ENCODE data around the gene BLNK.

Gene BLNK

DNA sequence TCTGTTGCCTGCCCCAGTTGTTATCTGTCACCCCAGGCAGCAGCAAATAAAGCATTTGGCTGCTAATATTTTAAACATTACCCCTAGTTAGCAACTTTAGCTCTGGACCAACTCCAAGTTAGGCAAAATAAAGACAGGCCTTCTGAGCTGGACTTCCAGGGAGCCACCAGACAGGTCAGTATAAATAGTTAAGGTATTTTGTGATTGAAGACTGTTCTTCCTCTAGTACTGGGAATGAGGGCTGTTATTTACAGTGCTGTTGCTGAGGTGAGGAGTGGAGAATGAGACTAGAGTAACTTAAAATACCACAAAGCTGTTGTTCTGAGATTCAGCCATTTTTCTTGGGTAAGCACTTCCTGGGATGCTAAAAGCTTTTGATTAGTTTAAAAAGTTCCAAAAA lies 101.1 kb downstream of the BLNK start:
- Histone ChIP-seq H3K27me3 (ENCODE audit: control insufficient read depth in 1 of 2, insufficient read depth in 1 of 2, low read length in 2 of 2) (no peaks in the 10 kb centered on the region), H2BK120ac (ENCODE audit: low read depth, low read length) (no peak overlapping the region), H3K9me3 (ENCODE audit: control insufficient read depth, low read length) (peaks cover 70% of the 10 kb centered on the region), H3K14ac (ENCODE audit: low read length in 2 of 2) (no peak overlapping the region), H3K27ac (ENCODE audit: low read length, poor library complexity, severe bottlenecking) (no peak overlapping the region), H3K18ac (ENCODE audit: low read depth in 1 of 2, low read length in 2 of 2) (no peak overlapping the region), H3K23ac (ENCODE audit: low read length in 2 of 2) (no peak overlapping the region), H2BK15ac (ENCODE audit: low read depth, poor library complexity, severe bottlenecking) (no peak overlapping the region), H2AFZ (ENCODE audit: low read depth, low read length) (no peak overlapping the region), H3K4me3 (ENCODE audit: insufficient read depth in 1 of 2, low read depth in 1 of 2, low read length in 2 of 2) (no peak overlapping the region), H3K9ac (ENCODE audit: low read length) (no peak overlapping the region), H2BK5ac (ENCODE audit: low read depth, low read length, poor library complexity, severe bottlenecking) (no peak overlapping the region), H3K4me2 (ENCODE audit: low read length, poor library complexity, severe bottlenecking) (no peak overlapping the region), H3K4ac (ENCODE audit: low read depth in 1 of 2, low read length in 2 of 2) (no peak overlapping the region), H2AK5ac (ENCODE audit: low read length, severe bottlenecking) (no peak overlapping the region), H2BK12ac (ENCODE audit: low read length in 2 of 2) (no peak overlapping the region), H4K8ac (ENCODE audit: low read length) (no peak overlapping the region), H3K79me1 (replicated peaks; ENCODE audit: low read length, poor library complexity, severe bottlenecking) (no peaks in the 10 kb centered on the region), H4K91ac (ENCODE audit: low read length) (no peak overlapping the region), H3K4me1 (ENCODE audit: control insufficient read depth, insufficient read depth, low read depth, low read length) (no peaks in the 10 kb centered on the region), H3K36me3 (ENCODE audit: control insufficient read depth in 1 of 2, insufficient read depth in 2 of 2, low read depth in 1 of 2, low read length in 2 of 2) (peaks cover 0 to 3% of the 10 kb centered on the region in 2 experiments)
- no peak for DNase-seq

GRCh38 chr10:96168546-96168945 lies 102.8 kb downstream of the BLNK start:
- Histone ChIP-seq H2BK12ac (ENCODE audit: low read length in 2 of 2) (no peak overlapping the region), H3K18ac (ENCODE audit: low read depth in 1 of 2, low read length in 2 of 2) (no peak overlapping the region), H3K4ac (ENCODE audit: low read depth in 1 of 2, low read length in 2 of 2) (no peak overlapping the region), H3K79me1 (replicated peaks; ENCODE audit: low read length, poor library complexity, severe bottlenecking) (no peaks in the 10 kb centered on the region), H2BK15ac (ENCODE audit: low read depth, poor library complexity, severe bottlenecking) (no peak overlapping the region), H3K4me3 (ENCODE audit: insufficient read depth in 1 of 2, low read depth in 1 of 2, low read length in 2 of 2) (no peak overlapping the region), H3K9me3 (ENCODE audit: control insufficient read depth, low read length) (peaks cover 59% of the 10 kb centered on the region), H3K36me3 (ENCODE audit: control insufficient read depth in 1 of 2, insufficient read depth in 2 of 2, low read depth in 1 of 2, low read length in 2 of 2) (peaks cover 0 to 3% of the 10 kb centered on the region in 2 experiments), H3K27ac (ENCODE audit: low read length, poor library complexity, severe bottlenecking) (no peak overlapping the region), H2AK5ac (ENCODE audit: low read length, severe bottlenecking) (no peak overlapping the region), H3K27me3 (ENCODE audit: control insufficient read depth in 1 of 2, insufficient read depth in 1 of 2, low read length in 2 of 2) (no peaks in the 10 kb centered on the region), H2AFZ (ENCODE audit: low read depth, low read length) (no peak overlapping the region), H2BK5ac (ENCODE audit: low read depth, low read length, poor library complexity, severe bottlenecking) (no peak overlapping the region), H3K23ac (ENCODE audit: low read length in 2 of 2) (no peak overlapping the region), H3K14ac (ENCODE audit: low read length in 2 of 2) (no peak overlapping the region), H2BK120ac (ENCODE audit: low read depth, low read length) (no peak overlapping the region), H3K4me1 (ENCODE audit: control insufficient read depth, insufficient read depth, low read depth, low read length) (no peaks in the 10 kb centered on the region), H3K9ac (ENCODE audit: low read length) (no peak overlapping the region), H4K8ac (ENCODE audit: low read length) (no peak overlapping the region), H4K91ac (ENCODE audit: low read length) (no peak overlapping the region), H3K4me2 (ENCODE audit: low read length, poor library complexity, severe bottlenecking) (no peak overlapping the region)
- WGBS: 67% methylated on average over 1 of the region's 1 CpG
- no peak for DNase-seq

GRCh38 chr10:96165726-96166125 lies 105.6 kb downstream of the BLNK start:
- no peaks in the 10 kb centered on the region for H3K27me3 ChIP-seq (ENCODE audit: control insufficient read depth in 1 of 2, insufficient read depth in 1 of 2, low read length in 2 of 2)
- H2AFZ ChIP-seq (ENCODE audit: low read depth, low read length): no peak overlapping the region
- H3K14ac ChIP-seq (ENCODE audit: low read length in 2 of 2): no peak overlapping the region
- H3K27ac ChIP-seq (ENCODE audit: low read length, poor library complexity, severe bottlenecking): no peak overlapping the region
- H3K36me3 ChIP-seq (ENCODE audit: control insufficient read depth in 1 of 2, insufficient read depth in 2 of 2, low read depth in 1 of 2, low read length in 2 of 2): peaks cover 0 to 3% of the 10 kb centered on the region in 2 experiments
- H3K9me3 ChIP-seq (ENCODE audit: control insufficient read depth, low read length): peaks cover 45% of the 10 kb centered on the region
- no peaks in the 10 kb centered on the region for H3K4me1 ChIP-seq (ENCODE audit: control insufficient read depth, insufficient read depth, low read depth, low read length)
- no peak overlapping the region for H3K23ac ChIP-seq (ENCODE audit: low read length in 2 of 2)
- H2BK12ac ChIP-seq (ENCODE audit: low read length in 2 of 2): no peak overlapping the region
- no peak overlapping the region for H3K9ac ChIP-seq (ENCODE audit: low read length)
- 82% methylated on average over 4 of the region's 6 CpGs for WGBS
- no peak overlapping the region for H3K4ac ChIP-seq (ENCODE audit: low read depth in 1 of 2, low read length in 2 of 2)
- H2AK5ac ChIP-seq (ENCODE audit: low read length, severe bottlenecking): no peak overlapping the region
- H2BK120ac ChIP-seq (ENCODE audit: low read depth, low read length): no peak overlapping the region
- H3K4me3 ChIP-seq (ENCODE audit: insufficient read depth in 1 of 2, low read depth in 1 of 2, low read length in 2 of 2): no peak overlapping the region
- no peaks in the 10 kb centered on the region for H3K79me1 ChIP-seq (replicated peaks; ENCODE audit: low read length, poor library complexity, severe bottlenecking)
- no peak for DNase-seq
- no peak overlapping the region for H4K91ac ChIP-seq (ENCODE audit: low read length)
- no peak overlapping the region for H2BK15ac ChIP-seq (ENCODE audit: low read depth, poor library complexity, severe bottlenecking)
- H4K8ac ChIP-seq (ENCODE audit: low read length): no peak overlapping the region
- no peak overlapping the region for H2BK5ac ChIP-seq (ENCODE audit: low read depth, low read length, poor library complexity, severe bottlenecking)
- H3K4me2 ChIP-seq (ENCODE audit: low read length, poor library complexity, severe bottlenecking): no peak overlapping the region
- no peak overlapping the region for H3K18ac ChIP-seq (ENCODE audit: low read depth in 1 of 2, low read length in 2 of 2)

GRCh38 chr10:96153070-96153469 lies 118.3 kb downstream of the BLNK start:
- DNase-seq: no peak
- Histone ChIP-seq H3K14ac (ENCODE audit: low read length in 2 of 2) (no peak overlapping the region), H3K36me3 (ENCODE audit: control insufficient read depth in 1 of 2, insufficient read depth in 2 of 2, low read depth in 1 of 2, low read length in 2 of 2) (peaks cover 10 to 64% of the 10 kb centered on the region in 2 experiments)

More at GRCh38 chr10:96153070-96153469, 118.3 kb downstream of the BLNK start:
- H2BK5ac ChIP-seq (ENCODE audit: low read depth, low read length, poor library complexity, severe bottlenecking): no peak overlapping the region
- H4K8ac ChIP-seq (ENCODE audit: low read length): no peak overlapping the region
- no peak overlapping the region for H2BK15ac ChIP-seq (ENCODE audit: low read depth, poor library complexity, severe bottlenecking)
- no peak overlapping the region for H3K23ac ChIP-seq (ENCODE audit: low read length in 2 of 2)
- no peak overlapping the region for H3K4me2 ChIP-seq (ENCODE audit: low read length, poor library complexity, severe bottlenecking)
- H3K27me3 ChIP-seq (ENCODE audit: control insufficient read depth in 1 of 2, insufficient read depth in 1 of 2, low read length in 2 of 2): no peaks in the 10 kb centered on the region
- H3K4ac ChIP-seq (ENCODE audit: low read depth in 1 of 2, low read length in 2 of 2): no peak overlapping the region
- H3K4me3 ChIP-seq (ENCODE audit: insufficient read depth in 1 of 2, low read depth in 1 of 2, low read length in 2 of 2): no peak overlapping the region
- H3K4me1 ChIP-seq (ENCODE audit: control insufficient read depth, insufficient read depth, low read depth, low read length): peaks cover 3% of the 10 kb centered on the region
- no peaks in the 10 kb centered on the region for H3K9me3 ChIP-seq (ENCODE audit: control insufficient read depth, low read length)
- H2BK120ac ChIP-seq (ENCODE audit: low read depth, low read length): no peak overlapping the region
- H2AK5ac ChIP-seq (ENCODE audit: low read length, severe bottlenecking): no peak overlapping the region
- H3K18ac ChIP-seq (ENCODE audit: low read depth in 1 of 2, low read length in 2 of 2): no peak overlapping the region
- no peak overlapping the region for H3K27ac ChIP-seq (ENCODE audit: low read length, poor library complexity, severe bottlenecking)
- H2AFZ ChIP-seq (ENCODE audit: low read depth, low read length): no peak overlapping the region
- H4K91ac ChIP-seq (ENCODE audit: low read length): no peak overlapping the region
- no peak overlapping the region for H3K9ac ChIP-seq (ENCODE audit: low read length)
- no peak overlapping the region for H2BK12ac ChIP-seq (ENCODE audit: low read length in 2 of 2)
- WGBS: no CpG with 5 or more reads among the region's 1 CpG
- peaks cover 13% of the 10 kb centered on the region for H3K79me1 ChIP-seq (replicated peaks; ENCODE audit: low read length, poor library complexity, severe bottlenecking)

Measured in mesenchymal stem cell (in vitro differentiated cells and primary cell).